HG03108 (cell line): ENCODE results near the gene RHO.

ENCODE experiments used
- ATAC-seq: cut with Tn5 transposase; IDR thresholded peaks from one replicate; pipeline ENCODE4 v1.9.1; 2021; ENCODE audit warnings: moderate library complexity; ENCODE audit not compliant: unreplicated experiment

RHO gene

DNA sequence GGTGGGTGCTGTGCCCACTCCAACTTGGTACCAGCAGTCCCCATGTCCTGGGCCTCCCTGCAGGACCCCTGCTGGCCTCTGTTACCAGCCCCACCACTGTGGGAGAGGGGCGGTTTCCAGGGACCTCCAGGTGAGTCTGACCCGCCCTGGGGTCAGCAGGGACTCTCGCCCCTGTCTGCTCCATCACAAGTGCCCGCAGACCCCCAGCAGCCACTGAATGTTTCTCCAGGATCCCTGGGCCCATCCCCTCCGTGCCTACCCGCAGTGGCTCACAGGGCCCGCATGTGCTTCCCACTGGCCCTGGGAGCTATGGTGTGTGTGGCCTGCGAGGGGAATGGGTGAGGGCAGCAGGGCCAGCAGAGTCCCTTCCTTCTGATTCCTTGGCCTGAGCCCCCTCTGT is 9.9 kb upstream of the RHO start:
- ATAC-seq: no peak

GRCh38 chr3:129519449-129519848 is 9.0 kb upstream of the RHO start:
- ATAC-seq: no peak

DNA sequence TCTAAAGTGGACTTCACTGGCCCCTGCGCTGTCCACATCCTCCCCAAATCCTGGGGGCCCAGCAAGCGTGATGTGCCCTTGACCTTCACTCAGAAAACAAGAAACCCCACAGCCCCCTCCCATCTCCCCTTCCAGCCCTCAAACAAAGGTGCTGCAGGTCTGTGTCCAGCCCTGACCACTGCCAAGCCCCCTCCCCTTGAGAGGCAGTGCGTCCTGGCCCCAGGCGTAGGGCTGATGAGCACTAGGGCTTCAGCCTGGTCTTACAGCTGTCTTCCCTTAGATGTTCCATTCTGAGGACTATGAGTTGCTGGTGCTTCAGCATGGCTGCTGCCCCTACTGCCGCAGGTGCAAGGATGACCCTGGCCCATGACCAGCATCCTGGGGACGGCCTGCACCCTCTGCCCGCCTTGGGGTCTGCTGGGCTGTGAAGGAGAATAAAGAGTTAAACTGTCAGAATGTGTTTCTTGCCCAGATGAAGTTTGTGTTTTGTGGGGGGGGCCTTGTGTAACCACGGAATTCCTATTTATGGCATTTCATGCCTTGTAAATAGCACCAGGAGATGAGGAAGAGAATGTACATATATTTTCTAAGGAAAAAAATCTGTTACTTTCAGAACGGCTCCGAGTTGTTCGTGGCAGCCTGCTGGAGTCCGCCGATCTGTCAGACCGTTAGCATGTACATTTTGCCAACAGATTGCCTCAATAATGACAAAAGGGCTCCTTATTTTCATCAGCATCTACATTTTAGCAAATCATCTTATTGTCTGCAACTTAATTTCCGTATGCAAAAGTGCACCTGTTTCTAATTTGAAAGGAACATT is 8.3 kb upstream of the RHO start:
- ATAC-seq: no peak

DNA sequence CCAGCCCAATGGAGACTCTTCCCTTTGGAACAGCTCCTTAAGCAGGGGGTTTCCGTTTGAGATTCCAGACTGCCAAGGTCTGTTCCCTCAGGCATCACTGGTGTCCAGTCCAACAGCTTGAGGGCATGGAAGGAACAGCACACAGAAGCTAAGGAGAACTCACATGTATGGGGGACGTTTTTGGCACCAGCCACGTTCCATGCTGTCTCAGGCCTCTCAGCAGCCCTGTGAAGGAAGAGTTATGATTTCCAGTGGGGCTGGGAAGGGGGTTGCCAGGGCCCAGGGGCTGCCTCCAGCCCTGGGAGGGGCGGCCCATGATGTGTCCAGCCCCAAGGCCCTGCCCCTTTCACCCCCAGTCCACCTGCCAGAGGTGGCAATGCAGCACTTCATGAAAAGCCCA is 7.5 kb upstream of the RHO start:
- ATAC-seq: no peak

- no peak for ATAC-seq
Observed at GRCh38 chr3:129521611-129522010, 6.8 kb upstream of the RHO start.

DNA sequence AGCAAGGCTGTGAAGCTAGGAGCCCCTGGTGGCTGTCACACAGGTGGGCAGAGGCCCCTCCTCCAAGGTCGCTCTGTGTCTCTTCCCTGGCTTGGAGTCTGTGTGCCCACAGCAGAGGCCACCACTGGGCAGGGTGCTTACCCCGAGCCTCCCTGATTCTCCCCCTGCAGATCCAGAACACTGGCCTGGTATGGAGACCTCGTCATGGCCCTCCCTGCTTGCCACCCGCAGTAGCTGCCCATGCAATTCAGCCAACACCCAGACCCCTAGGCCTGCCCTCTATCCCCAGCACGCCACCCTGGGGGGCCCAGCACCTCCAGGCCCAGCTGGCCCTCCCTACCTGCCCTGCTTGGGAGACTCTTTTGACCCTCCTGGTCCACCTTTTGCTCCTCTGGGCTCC is 5.5 kb upstream of the RHO start:
- ATAC-seq: no peak

GRCh38 chr3:129524081-129524480 is 4.4 kb upstream of the RHO start:
- no peak for ATAC-seq

- ATAC-seq: no peak
Observed at GRCh38 chr3:129525341-129525968, 3.0 kb upstream of the RHO start.

DNA sequence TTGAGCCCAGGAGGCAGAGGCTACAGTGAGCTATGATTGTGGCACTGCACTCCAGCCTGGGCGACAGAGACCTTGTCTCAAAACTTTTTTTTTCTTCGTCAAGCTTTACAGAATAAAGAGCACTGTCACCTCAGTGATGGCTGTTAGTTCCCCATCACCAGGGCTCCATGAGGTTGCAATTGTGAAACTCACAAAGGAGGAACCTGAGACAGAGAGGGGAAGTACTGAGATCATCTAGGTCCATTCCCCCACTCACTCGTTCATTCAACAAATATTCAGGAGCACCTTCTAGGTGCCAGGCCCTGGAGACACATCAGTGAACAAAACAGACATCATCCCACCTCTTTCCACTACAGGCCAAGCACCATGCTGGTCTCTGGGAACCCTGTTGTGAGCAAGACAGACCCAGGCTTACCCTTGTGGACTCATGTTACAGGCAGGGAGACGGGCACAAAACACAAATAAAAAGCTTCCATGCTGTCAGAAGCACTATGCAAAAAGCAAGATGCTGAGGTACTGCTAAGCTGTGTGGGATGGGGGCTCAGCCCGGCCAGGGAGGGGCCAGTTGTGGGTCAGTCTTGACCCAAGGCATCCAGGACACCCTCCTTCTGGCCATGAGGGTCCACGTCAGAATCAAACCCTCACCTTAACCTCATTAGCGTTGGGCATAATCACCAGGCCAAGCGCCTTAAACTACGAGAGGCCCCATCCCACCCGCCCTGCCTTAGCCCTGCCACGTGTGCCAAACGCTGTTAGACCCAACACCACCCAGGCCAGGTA is 2.1 kb upstream of the RHO start:
- ATAC-seq: peak; percentile 91

DNA sequence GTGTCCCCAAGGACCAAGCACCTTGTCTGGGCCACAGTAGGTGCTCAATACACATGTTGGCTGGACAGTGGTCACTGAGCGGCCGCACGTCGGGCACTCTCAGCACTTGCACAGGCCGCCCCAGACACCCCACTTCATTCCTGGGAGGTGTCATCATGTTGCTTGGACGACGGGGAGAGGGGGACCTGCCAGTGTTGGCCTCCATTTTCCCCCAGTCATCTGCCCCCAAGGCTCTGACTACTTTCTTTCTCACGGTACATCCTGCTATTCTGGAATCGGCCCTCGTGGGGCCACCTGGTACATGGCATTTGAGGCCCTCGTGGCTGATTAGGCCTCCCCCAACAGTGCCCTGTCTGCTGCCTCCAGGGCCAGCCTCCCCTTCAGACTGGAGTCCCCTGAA is 1.2 kb upstream of the RHO start:
- ATAC-seq: no peak

GRCh38 chr3:129529436-129530210 is 1.2 kb downstream of the RHO start:
- no peak for ATAC-seq

GRCh38 chr3:129530251-129530791 is 1.9 kb downstream of the RHO start:
- ATAC-seq: no peak

GRCh38 chr3:129530821-129531220 is 2.4 kb downstream of the RHO start:
- no peak for ATAC-seq

DNA sequence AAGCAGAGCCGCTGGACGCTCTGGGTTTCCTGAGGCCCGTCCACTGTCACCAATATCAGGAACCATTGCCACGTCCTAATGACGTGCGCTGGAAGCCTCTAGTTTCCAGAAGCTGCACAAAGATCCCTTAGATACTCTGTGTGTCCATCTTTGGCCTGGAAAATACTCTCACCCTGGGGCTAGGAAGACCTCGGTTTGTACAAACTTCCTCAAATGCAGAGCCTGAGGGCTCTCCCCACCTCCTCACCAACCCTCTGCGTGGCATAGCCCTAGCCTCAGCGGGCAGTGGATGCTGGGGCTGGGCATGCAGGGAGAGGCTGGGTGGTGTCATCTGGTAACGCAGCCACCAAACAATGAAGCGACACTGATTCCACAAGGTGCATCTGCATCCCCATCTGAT is 3.3 kb downstream of the RHO start:
- ATAC-seq: no peak

GRCh38 chr3:129532261-129532660 is 3.8 kb downstream of the RHO start:
- no peak for ATAC-seq

DNA sequence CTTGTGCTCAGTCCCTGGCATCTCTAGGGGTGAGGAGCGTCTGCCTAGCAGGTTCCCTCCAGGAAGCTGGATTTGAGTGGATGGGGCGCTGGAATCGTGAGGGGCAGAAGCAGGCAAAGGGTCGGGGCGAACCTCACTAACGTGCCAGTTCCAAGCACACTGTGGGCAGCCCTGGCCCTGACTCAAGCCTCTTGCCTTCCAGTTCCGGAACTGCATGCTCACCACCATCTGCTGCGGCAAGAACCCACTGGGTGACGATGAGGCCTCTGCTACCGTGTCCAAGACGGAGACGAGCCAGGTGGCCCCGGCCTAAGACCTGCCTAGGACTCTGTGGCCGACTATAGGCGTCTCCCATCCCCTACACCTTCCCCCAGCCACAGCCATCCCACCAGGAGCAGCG is 5.0 kb downstream of the RHO start:
- ATAC-seq: no peak

DNA sequence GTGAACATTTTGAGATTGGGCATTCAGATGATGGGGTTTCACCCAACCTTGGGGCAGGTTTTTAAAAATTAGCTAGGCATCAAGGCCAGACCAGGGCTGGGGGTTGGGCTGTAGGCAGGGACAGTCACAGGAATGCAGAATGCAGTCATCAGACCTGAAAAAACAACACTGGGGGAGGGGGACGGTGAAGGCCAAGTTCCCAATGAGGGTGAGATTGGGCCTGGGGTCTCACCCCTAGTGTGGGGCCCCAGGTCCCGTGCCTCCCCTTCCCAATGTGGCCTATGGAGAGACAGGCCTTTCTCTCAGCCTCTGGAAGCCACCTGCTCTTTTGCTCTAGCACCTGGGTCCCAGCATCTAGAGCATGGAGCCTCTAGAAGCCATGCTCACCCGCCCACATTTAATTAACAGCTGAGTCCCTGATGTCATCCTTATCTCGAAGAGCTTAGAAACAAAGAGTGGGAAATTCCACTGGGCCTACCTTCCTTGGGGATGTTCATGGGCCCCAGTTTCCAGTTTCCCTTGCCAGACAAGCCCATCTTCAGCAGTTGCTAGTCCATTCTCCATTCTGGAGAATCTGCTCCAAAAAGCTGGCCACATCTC is 6.1 kb downstream of the RHO start:
- ATAC-seq: no peak

- ATAC-seq: no peak
Observed at GRCh38 chr3:129535075-129535474, 6.6 kb downstream of the RHO start.

- no peak for ATAC-seq
Observed at GRCh38 chr3:129536374-129536667, 7.9 kb downstream of the RHO start.

DNA sequence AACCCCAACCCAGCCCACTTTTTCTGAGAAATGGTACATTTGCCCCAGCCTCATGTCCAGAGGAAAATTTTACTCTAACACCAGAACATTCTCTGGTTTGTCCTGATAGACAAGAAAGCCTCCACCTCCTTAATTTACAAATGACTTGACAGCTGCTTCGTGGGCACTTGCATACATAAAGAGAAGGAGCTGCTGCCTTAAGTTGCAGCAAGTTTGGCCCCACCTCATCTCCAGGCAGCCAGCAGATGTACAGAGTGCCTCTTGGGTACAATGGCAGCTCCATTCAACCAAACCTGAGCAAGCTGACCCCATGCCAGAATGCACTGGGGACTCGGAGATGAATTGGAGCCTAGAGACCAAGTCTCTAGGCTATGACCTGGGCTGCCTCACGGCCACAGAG is 8.4 kb downstream of the RHO start:
- no peak for ATAC-seq

GRCh38 chr3:129539206-129539605 is 10.8 kb downstream of the RHO start:
- ATAC-seq: no peak
